ENCODE data around the gene PNMT. TPM values are rescaled to one million over a fixed set of nuclear protein-coding genes. Genes with fewer than 3 reads are reported as not detected.

The PNMT gene
- total and polyA plus RNA-seq, 2 of the 13 experiments (the other 11 are each of a cell fraction or from before 2014, with no cell fraction given) = 0.25 TPM; not detected in 1

DNA sequence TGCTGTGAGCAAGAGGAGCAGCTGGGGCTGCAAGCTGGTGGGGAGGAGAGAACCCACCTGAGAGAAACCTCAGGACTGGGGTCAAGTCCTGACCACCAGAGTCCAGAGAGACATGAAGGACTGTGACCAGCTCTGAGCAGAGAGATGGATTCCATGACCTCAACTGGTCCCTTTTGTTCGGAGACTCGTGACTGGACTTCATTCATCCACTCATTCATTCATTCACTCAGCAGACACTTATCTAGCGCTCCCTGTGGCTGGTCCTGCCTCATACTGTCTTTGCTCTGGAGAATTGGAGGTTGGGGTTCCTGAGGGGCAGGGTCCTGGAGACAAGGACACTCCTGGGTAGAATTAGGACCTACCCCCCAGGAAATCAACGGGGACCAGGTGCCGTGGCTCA lies 35.7 kb downstream of the PNMT start:
- Histone ChIP-seq H3K4me2 (ENCODE audit: low read depth, low read length) (peak overlapping the region; percentile 92; the same call in 1 of the 2 replicates), H3K27me3 (ENCODE audit: control insufficient read depth in 1 of 2, insufficient read depth in 2 of 2, low read length in 2 of 2) (no peaks in the 10 kb centered on the region), H2AFZ (ENCODE audit: low read length) (no peak overlapping the region), H3K79me2 (ENCODE audit: insufficient read depth, low read length) (peaks cover 62% of the 10 kb centered on the region), H3K9me3 (ENCODE audit: low read length) (no peaks in the 10 kb centered on the region), H3K4me1 (ENCODE audit: insufficient read depth, low read length) (peaks cover 57% of the 10 kb centered on the region), H3K9ac (ENCODE audit: insufficient read depth, low read depth, low read length) (peak overlapping the region; percentile 51; the same call in 1 of the 2 replicates), H4K20me1 (ENCODE audit: insufficient read depth, low read length) (peaks cover 14% of the 10 kb centered on the region; the same call in 1 of the 2 replicates), H3K36me3 (replicated peaks in 1 of 2; ENCODE audit: control insufficient read depth in 1 of 2, insufficient read depth in 2 of 2, low read length in 2 of 2) (peaks cover 23 to 28% of the 10 kb centered on the region in 2 experiments), H3K4me3 (replicated peaks in 1 of 3; ENCODE audit: insufficient read depth in 1 of 3, low read depth in 2 of 3, low read length in 3 of 3) (no peak overlapping the region), H3K27ac (ENCODE audit: extremely low read length, insufficient read depth, low read length) (peak overlapping the region; percentile 78)
- ChIA-PET POLR2A (interaction anchor here (0.6 to 6.6 kb wide), 22 partner anchors 10 to 240 kb away, joined by 3 to 118 read pairs (median 8); partner anchors contain the start of genes GRB7, MIEN1 and PGAP3), CTCF (ENCODE audit: low intra/inter-chr PET ratio, low total read pairs) (interaction anchor here (1.6 kb wide), 1 partner anchor 51 kb away, joined by 4 read pairs; no protein-coding TSS in a partner anchor)
- no TSS peak for BruUV-seq (replicated peaks)
- WGBS (ENCODE audit: low lambda C conversion rate) = 94% methylated on average over 5 of the region's 5 CpGs
- ATAC-seq (no peak), DNase-seq (ENCODE audit: low spot score) (no peak), FAIRE-seq (no peak)
- intact Hi-C loops (cut with micrococcal nuclease; ENCODE audit: unreplicated experiment) = no loop called here
- in situ Hi-C loops (cut with HindIII; ENCODE audit: extremely low pct_ligation_motif_present, low pct_unique_long_range_greater_than_20kb) = no loop called here
- TF ChIP-seq, protein P1, sequence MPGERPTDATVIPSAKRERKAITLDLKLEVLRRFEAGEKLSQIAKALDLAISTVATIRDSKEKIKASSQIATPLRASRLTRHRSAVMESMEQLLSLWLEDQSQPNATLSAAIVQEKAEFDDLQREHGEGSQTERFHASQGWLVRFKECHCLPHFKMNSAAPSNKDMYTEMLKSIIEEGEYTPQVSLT (CRISPR knock-in tag; IDR thresholded peaks at IDR 0.05; ENCODE audit: borderline replicate concordance, low read depth) = no peak
- TF ChIP-seq ZBTB20 (CRISPR knock-in tag; IDR thresholded peaks at IDR 0.05; ENCODE audit: borderline replicate concordance, low read depth) = no peak
- TF ChIP-seq, protein P2, sequence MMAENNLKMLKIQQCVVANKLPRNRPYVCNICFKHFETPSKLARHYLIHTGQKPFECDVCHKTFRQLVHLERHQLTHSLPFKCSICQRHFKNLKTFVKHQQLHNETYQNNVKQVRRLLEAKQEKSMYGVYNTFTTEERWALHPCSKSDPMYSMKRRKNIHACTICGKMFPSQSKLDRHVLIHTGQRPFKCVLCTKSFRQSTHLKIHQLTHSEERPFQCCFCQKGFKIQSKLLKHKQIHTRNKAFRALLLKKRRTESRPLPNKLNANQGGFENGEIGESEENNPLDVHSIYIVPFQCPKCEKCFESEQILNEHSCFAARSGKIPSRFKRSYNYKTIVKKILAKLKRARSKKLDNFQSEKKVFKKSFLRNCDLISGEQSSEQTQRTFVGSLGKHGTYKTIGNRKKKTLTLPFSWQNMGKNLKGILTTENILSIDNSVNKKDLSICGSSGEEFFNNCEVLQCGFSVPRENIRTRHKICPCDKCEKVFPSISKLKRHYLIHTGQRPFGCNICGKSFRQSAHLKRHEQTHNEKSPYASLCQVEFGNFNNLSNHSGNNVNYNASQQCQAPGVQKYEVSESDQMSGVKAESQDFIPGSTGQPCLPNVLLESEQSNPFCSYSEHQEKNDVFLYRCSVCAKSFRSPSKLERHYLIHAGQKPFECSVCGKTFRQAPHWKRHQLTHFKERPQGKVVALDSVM (CRISPR knock-in tag; IDR thresholded peaks at IDR 0.05) = no peak
- no peak for TF ChIP-seq ZBTB7A (CRISPR knock-in tag; IDR thresholded peaks at IDR 0.05)
- no peak for TF ChIP-seq ETV5 (CRISPR knock-in tag; IDR thresholded peaks at IDR 0.05; ENCODE audit: borderline replicate concordance)
- TF ChIP-seq, protein P3, sequence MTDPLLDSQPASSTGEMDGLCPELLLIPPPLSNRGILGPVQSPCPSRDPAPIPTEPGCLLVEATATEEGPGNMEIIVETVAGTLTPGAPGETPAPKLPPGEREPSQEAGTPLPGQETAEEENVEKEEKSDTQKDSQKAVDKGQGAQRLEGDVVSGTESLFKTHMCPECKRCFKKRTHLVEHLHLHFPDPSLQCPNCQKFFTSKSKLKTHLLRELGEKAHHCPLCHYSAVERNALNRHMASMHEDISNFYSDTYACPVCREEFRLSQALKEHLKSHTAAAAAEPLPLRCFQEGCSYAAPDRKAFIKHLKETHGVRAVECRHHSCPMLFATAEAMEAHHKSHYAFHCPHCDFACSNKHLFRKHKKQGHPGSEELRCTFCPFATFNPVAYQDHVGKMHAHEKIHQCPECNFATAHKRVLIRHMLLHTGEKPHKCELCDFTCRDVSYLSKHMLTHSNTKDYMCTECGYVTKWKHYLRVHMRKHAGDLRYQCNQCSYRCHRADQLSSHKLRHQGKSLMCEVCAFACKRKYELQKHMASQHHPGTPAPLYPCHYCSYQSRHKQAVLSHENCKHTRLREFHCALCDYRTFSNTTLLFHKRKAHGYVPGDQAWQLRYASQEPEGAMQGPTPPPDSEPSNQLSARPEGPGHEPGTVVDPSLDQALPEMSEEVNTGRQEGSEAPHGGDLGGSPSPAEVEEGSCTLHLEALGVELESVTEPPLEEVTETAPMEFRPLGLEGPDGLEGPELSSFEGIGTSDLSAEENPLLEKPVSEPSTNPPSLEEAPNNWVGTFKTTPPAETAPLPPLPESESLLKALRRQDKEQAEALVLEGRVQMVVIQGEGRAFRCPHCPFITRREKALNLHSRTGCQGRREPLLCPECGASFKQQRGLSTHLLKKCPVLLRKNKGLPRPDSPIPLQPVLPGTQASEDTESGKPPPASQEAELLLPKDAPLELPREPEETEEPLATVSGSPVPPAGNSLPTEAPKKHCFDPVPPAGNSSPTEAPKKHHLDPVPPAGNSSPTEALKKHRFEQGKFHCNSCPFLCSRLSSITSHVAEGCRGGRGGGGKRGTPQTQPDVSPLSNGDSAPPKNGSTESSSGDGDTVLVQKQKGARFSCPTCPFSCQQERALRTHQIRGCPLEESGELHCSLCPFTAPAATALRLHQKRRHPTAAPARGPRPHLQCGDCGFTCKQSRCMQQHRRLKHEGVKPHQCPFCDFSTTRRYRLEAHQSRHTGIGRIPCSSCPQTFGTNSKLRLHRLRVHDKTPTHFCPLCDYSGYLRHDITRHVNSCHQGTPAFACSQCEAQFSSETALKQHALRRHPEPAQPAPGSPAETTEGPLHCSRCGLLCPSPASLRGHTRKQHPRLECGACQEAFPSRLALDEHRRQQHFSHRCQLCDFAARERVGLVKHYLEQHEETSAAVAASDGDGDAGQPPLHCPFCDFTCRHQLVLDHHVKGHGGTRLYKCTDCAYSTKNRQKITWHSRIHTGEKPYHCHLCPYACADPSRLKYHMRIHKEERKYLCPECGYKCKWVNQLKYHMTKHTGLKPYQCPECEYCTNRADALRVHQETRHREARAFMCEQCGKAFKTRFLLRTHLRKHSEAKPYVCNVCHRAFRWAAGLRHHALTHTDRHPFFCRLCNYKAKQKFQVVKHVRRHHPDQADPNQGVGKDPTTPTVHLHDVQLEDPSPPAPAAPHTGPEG (CRISPR knock-in tag; IDR thresholded peaks at IDR 0.05) = no peak
- TF ChIP-seq ZNF441 (CRISPR knock-in tag; IDR thresholded peaks at IDR 0.05; ENCODE audit: borderline replicate concordance) = no peak
- 0 out of 2 replicates have a peak, but pooled peaks have one; percentile 16 for TF ChIP-seq ZNF776 (CRISPR knock-in tag; IDR thresholded peaks at IDR 0.05)
- TF ChIP-seq TEAD3 (CRISPR knock-in tag; optimal IDR thresholded peaks at IDR 0.05; ENCODE audit: borderline replicate concordance) = no peak
- no peak for TF ChIP-seq NAIF1 (CRISPR knock-in tag; IDR thresholded peaks at IDR 0.05; ENCODE audit: borderline replicate concordance)
- TF ChIP-seq, protein P4, sequence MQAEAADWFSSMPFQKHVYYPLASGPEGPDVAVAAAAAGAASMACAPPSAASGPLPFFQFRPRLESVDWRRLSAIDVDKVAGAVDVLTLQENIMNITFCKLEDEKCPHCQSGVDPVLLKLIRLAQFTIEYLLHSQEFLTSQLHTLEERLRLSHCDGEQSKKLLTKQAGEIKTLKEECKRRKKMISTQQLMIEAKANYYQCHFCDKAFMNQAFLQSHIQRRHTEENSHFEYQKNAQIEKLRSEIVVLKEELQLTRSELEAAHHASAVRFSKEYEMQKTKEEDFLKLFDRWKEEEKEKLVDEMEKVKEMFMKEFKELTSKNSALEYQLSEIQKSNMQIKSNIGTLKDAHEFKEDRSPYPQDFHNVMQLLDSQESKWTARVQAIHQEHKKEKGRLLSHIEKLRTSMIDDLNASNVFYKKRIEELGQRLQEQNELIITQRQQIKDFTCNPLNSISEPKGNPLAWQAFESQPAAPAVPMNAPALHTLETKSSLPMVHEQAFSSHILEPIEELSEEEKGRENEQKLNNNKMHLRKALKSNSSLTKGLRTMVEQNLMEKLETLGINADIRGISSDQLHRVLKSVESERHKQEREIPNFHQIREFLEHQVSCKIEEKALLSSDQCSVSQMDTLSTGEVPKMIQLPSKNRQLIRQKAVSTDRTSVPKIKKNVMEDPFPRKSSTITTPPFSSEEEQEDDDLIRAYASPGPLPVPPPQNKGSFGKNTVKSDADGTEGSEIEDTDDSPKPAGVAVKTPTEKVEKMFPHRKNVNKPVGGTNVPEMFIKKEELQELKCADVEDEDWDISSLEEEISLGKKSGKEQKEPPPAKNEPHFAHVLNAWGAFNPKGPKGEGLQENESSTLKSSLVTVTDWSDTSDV (CRISPR knock-in tag; IDR thresholded peaks at IDR 0.05) = no peak
- TF ChIP-seq ZFP82 (CRISPR knock-in tag; IDR thresholded peaks at IDR 0.05; ENCODE audit: borderline replicate concordance) = no peak
- no peak for TF ChIP-seq ZNF232 (CRISPR knock-in tag; IDR thresholded peaks at IDR 0.05; ENCODE audit: borderline replicate concordance)
